Measurements from ENCODE around the gene CTSH.

CTSH gene

DNA sequence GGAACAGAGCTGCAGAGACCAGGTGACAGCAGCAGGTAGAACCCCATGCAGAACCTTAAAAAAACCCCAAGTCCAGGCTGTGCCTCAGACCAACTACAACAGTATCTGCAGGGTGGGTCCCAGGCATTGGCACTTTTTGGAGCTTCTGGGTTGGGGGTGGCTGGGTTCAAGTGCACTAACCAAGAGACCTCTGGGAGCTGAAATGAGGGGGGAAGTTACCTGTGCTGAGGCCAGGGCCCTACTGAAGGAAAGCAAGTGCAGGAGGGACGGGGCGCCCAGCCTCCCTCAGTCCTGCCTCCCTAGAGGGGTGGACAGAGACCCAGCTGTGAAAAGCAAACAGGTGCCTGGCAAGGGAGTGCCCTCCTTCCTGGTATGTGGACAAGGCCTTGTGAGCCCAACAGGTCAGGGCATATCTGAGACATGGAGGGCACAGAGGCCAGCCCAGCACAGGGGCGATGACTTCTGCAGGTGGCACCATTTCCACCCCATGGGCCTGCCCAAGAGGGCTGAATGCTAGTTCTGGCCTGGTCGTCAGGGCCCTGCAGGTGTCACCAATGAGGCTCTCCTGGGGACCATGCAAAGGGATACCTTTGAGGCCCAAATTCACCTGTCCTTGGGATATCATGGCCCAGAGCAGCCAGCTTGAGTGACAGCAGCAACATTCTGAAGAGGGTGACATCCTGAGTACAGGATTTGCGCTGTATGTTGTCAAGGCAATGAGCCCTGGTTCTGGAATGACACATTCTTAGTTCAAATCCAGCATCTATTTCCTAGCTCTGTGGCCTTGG lies 18.7 kb downstream of the CTSH start:
- Histone ChIP-seq H3K4me3 (ENCODE audit: control insufficient read depth in 1 of 7, extremely low read depth in 1 of 7, insufficient read depth in 4 of 7, low read depth in 2 of 7, low read length in 6 of 7) (no peak overlapping the region), H3K27me3 (replicated peaks in 2 of 5; ENCODE audit: control insufficient read depth in 4 of 5, insufficient read depth in 5 of 5, low read length in 4 of 5) (no peaks in the 10 kb centered on the region), H3K4me1 (ENCODE audit: control extremely low read depth in 1 of 4, control insufficient read depth in 4 of 4, insufficient read depth in 4 of 4, low read length in 3 of 4) (no peaks in the 10 kb centered on the region), H3K27ac (ENCODE audit: insufficient read depth in 1 of 2, low read depth in 1 of 2, low read length in 2 of 2, poor library complexity in 1 of 2, severe bottlenecking in 2 of 2) (no peak overlapping the region), H3K9me3 (ENCODE audit: control extremely low read depth in 1 of 5, control insufficient read depth in 4 of 5, insufficient read depth in 2 of 5, low read depth in 1 of 5, low read length in 4 of 5) (no peaks in the 10 kb centered on the region), H3K36me3 (ENCODE audit: control insufficient read depth in 4 of 4, insufficient read depth in 4 of 4, low read length in 3 of 4) (peaks cover 6 to 39% (median 29%) of the 10 kb centered on the region in 4 experiments)
- POLR2A ChIA-PET: no interaction called here
- DNase-seq: no peak
- CTCF ChIA-PET: interaction anchor here (1.3 to 2.3 kb wide), 3 partner anchors 10 to 81 kb away, joined by 3 to 11 read pairs (median 4); no protein-coding TSS in a partner anchor
- 97% methylated on average over 5 of the region's 5 CpGs for WGBS (ENCODE audit: insufficient coverage)

DNA sequence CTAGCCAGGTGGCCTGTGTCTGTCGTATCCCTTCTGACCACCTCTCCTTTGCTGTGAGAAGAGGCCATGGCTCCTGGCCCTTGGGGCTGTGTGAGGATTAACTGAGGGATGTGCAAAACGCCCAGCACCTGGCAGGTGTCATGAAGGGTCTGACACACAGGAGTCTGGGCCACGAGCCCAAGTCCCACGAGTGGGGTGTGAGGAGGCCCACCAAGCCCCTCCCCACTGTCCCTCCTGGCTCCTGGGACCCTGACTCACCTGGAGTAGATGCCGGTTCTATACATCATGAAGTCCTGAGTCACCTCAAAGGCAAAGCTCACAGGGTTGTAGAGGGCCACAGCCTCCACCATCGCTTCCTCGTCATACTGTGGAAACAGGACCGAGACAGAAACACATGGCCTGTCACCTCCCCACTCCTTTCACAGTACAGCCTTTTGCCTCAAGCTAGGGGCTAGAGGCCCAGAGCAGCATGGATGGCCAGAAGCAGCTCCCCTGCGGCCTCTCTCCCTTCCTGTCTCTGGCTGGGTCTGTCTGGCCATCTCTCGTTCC lies 19.7 kb downstream of the CTSH start:
- Histone ChIP-seq H3K27me3 (replicated peaks in 2 of 5; ENCODE audit: control insufficient read depth in 4 of 5, insufficient read depth in 5 of 5, low read length in 4 of 5) (no peaks in the 10 kb centered on the region), H3K27ac (ENCODE audit: insufficient read depth in 1 of 2, low read depth in 1 of 2, low read length in 2 of 2, poor library complexity in 1 of 2, severe bottlenecking in 2 of 2) (no peak overlapping the region), H3K9me3 (ENCODE audit: control extremely low read depth in 1 of 5, control insufficient read depth in 4 of 5, insufficient read depth in 2 of 5, low read depth in 1 of 5, low read length in 4 of 5) (no peaks in the 10 kb centered on the region), H3K36me3 (ENCODE audit: control insufficient read depth in 4 of 4, insufficient read depth in 4 of 4, low read length in 3 of 4) (peaks cover 6 to 43% (median 33%) of the 10 kb centered on the region in 4 experiments), H3K4me3 (ENCODE audit: control insufficient read depth in 1 of 7, extremely low read depth in 1 of 7, insufficient read depth in 4 of 7, low read depth in 2 of 7, low read length in 6 of 7) (no peak overlapping the region), H3K4me1 (ENCODE audit: control extremely low read depth in 1 of 4, control insufficient read depth in 4 of 4, insufficient read depth in 4 of 4, low read length in 3 of 4) (no peaks in the 10 kb centered on the region)
- ChIA-PET CTCF (interaction anchor here (1.3 to 2.3 kb wide), 3 partner anchors 10 to 102 kb away, joined by 3 to 11 read pairs (median 7); no protein-coding TSS in a partner anchor), POLR2A (no interaction called here)
- 100% methylated on average over 8 of the region's 10 CpGs for WGBS (ENCODE audit: insufficient coverage)
- DNase-seq: no peak

DNA sequence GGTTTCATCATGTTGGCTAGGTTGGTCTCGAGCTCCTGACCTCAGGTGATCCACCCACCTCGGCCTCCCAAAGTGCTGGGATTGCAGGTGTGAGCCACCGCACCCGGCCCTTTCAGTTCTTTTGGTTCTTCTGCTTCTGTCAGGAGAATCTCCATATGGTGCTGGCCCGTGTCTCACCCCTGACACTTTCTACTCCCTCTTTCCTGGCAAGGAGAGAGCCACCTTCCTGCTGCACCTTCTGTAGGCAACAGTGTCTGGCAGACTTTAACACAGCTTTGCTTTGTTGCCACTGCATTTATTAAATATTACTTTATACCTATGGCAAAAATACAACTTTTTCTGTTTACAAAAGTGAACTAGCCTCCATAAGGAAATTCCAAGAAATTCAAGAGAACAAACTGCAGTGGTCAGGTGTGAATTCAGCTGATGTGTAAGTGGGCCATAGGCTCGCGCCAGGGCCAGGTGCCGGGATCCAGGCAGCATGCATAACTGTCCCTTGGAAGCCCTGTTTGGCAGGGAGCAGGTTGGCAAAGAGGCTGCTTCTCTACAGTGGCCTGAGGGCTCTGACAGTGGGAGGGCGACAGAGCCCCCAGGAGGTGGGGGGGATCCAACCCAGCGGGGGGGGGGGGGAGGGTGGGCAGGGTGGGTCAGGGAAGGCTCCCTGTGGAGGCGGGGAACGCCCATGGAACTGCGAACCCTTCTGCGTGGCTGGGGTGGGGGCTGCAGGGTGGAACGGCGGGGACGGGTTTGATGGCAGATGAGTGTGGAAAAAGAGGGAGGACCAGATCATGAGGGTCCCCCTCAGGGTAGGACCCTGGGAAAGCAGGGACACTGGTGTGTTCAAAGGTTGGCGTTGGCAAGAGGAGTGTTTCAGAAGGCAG lies 21.1 kb downstream of the CTSH start:
- Histone ChIP-seq H3K36me3 (ENCODE audit: control insufficient read depth in 4 of 4, insufficient read depth in 4 of 4, low read length in 3 of 4) (peaks cover 11 to 49% (median 37%) of the 10 kb centered on the region in 4 experiments), H3K4me3 (ENCODE audit: control insufficient read depth in 1 of 7, extremely low read depth in 1 of 7, insufficient read depth in 4 of 7, low read depth in 2 of 7, low read length in 6 of 7) (no peak overlapping the region), H3K27ac (ENCODE audit: insufficient read depth in 1 of 2, low read depth in 1 of 2, low read length in 2 of 2, poor library complexity in 1 of 2, severe bottlenecking in 2 of 2) (no peak overlapping the region), H3K27me3 (replicated peaks in 2 of 5; ENCODE audit: control insufficient read depth in 4 of 5, insufficient read depth in 5 of 5, low read length in 4 of 5) (no peaks in the 10 kb centered on the region), H3K9me3 (ENCODE audit: control extremely low read depth in 1 of 5, control insufficient read depth in 4 of 5, insufficient read depth in 2 of 5, low read depth in 1 of 5, low read length in 4 of 5) (no peaks in the 10 kb centered on the region), H3K4me1 (ENCODE audit: control extremely low read depth in 1 of 4, control insufficient read depth in 4 of 4, insufficient read depth in 4 of 4, low read length in 3 of 4) (no peaks in the 10 kb centered on the region)
- 97% methylated on average over 14 of the region's 18 CpGs for WGBS (ENCODE audit: insufficient coverage)
- ChIA-PET POLR2A (no interaction called here), CTCF (interaction anchor here (1.3 to 2.3 kb wide), 3 partner anchors 9 to 103 kb away, joined by 3 to 11 read pairs (median 7); no protein-coding TSS in a partner anchor)
- no peak for DNase-seq

DNA sequence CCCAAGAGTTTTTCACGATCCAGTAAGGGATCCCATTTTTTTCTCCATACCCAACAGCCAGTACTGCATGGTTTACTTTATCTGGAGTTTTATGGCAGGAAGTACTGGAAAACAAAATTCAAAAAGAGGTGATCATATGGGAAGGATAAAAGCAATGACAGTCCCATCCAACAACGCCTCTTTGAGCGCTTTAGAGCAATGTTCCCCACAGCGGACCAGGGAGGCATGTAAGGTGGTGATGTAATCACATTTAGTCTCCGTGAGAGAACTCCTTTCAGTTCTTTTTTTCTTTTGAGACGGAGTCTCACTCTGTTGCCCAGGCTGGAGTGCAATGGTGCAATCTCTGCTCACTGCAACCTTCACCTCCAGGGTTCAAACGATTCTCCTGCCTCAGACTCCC lies 21.8 kb downstream of the CTSH start:
- DNase-seq: no peak
- CTCF ChIA-PET: interaction anchor here (2.6 kb wide), 1 partner anchor 13 kb away, joined by 11 read pairs; no protein-coding TSS in a partner anchor

DNA sequence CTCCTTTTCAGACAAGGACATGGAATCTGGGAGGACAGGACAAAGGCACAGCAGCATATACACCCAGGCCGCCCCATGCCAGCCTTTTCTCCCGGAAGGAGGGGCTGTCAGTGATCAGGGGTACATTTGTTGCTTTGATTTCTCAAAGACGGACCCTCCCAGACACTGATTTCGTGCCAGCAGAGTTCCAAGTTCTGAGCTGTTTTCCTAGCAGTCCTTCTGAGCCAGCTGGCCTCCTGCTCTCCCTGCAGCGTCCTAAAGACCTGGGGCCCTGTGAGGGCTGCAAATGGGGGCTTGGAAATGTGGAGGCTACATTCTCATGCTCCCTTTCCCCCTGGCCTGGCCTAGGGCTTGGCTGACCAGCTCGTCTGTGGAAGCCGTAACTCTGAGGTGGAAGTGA lies 22.3 kb downstream of the CTSH start:
- Histone ChIP-seq H3K4me1 (ENCODE audit: control extremely low read depth in 1 of 4, control insufficient read depth in 4 of 4, insufficient read depth in 4 of 4, low read length in 3 of 4) (peaks cover 0 to 4% (median 0%) of the 10 kb centered on the region in 4 experiments), H3K9me3 (ENCODE audit: control extremely low read depth in 1 of 5, control insufficient read depth in 4 of 5, insufficient read depth in 2 of 5, low read depth in 1 of 5, low read length in 4 of 5) (no peaks in the 10 kb centered on the region), H3K36me3 (ENCODE audit: control insufficient read depth in 4 of 4, insufficient read depth in 4 of 4, low read length in 3 of 4) (peaks cover 11 to 55% (median 42%) of the 10 kb centered on the region in 4 experiments), H3K4me3 (ENCODE audit: control insufficient read depth in 1 of 7, extremely low read depth in 1 of 7, insufficient read depth in 4 of 7, low read depth in 2 of 7, low read length in 6 of 7) (no peak overlapping the region), H3K27ac (ENCODE audit: insufficient read depth in 1 of 2, low read depth in 1 of 2, low read length in 2 of 2, poor library complexity in 1 of 2, severe bottlenecking in 2 of 2) (no peak overlapping the region), H3K27me3 (replicated peaks in 2 of 5; ENCODE audit: control insufficient read depth in 4 of 5, insufficient read depth in 5 of 5, low read length in 4 of 5) (no peaks in the 10 kb centered on the region)
- DNase-seq: no peak
- ChIA-PET CTCF (interaction anchor here (2.6 kb wide), 1 partner anchor 13 kb away, joined by 11 read pairs; no protein-coding TSS in a partner anchor), POLR2A (interaction anchor here (0.6 kb wide), 1 partner anchor 72 kb away, joined by 3 read pairs; no protein-coding TSS in a partner anchor)
- WGBS (ENCODE audit: insufficient coverage): 96% methylated on average over 7 of the region's 7 CpGs

More for the DNA sequence above, 21.8 kb downstream of the CTSH start:
- POLR2A ChIA-PET: no interaction called here
- Histone ChIP-seq H3K27me3 (replicated peaks in 2 of 5; ENCODE audit: control insufficient read depth in 4 of 5, insufficient read depth in 5 of 5, low read length in 4 of 5) (no peaks in the 10 kb centered on the region), H3K4me3 (ENCODE audit: control insufficient read depth in 1 of 7, extremely low read depth in 1 of 7, insufficient read depth in 4 of 7, low read depth in 2 of 7, low read length in 6 of 7) (no peak overlapping the region), H3K36me3 (ENCODE audit: control insufficient read depth in 4 of 4, insufficient read depth in 4 of 4, low read length in 3 of 4) (peaks cover 11 to 51% (median 42%) of the 10 kb centered on the region in 4 experiments), H3K4me1 (ENCODE audit: control extremely low read depth in 1 of 4, control insufficient read depth in 4 of 4, insufficient read depth in 4 of 4, low read length in 3 of 4) (no peaks in the 10 kb centered on the region), H3K9me3 (ENCODE audit: control extremely low read depth in 1 of 5, control insufficient read depth in 4 of 5, insufficient read depth in 2 of 5, low read depth in 1 of 5, low read length in 4 of 5) (no peaks in the 10 kb centered on the region), H3K27ac (ENCODE audit: insufficient read depth in 1 of 2, low read depth in 1 of 2, low read length in 2 of 2, poor library complexity in 1 of 2, severe bottlenecking in 2 of 2) (no peak overlapping the region)
- 95% methylated on average over 6 of the region's 7 CpGs for WGBS (ENCODE audit: insufficient coverage)

DNA sequence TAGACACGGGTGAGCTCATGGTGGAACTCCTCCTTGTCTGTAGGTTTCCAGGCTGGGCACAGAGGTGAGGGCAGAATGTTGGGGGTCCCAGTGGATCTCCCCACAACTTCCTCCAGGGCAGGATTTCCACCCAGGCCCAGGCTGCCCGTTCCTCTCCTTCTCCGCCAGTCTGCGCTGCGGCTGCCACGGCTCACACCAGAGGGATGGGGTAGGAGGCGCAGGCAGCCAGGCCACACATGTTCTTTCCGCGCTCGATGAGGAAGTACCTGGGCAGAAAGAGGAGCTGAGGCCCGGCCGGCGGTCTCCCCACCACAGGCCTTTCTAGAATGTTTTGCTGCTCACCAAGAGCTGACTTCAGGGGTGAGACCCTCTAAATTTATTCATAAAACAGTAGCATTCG lies 22.9 kb downstream of the CTSH start:
- Histone ChIP-seq H3K9me3 (ENCODE audit: control extremely low read depth in 1 of 5, control insufficient read depth in 4 of 5, insufficient read depth in 2 of 5, low read depth in 1 of 5, low read length in 4 of 5) (no peaks in the 10 kb centered on the region), H3K4me3 (ENCODE audit: control insufficient read depth in 1 of 7, extremely low read depth in 1 of 7, insufficient read depth in 4 of 7, low read depth in 2 of 7, low read length in 6 of 7) (no peak overlapping the region), H3K27me3 (replicated peaks in 2 of 5; ENCODE audit: control insufficient read depth in 4 of 5, insufficient read depth in 5 of 5, low read length in 4 of 5) (no peaks in the 10 kb centered on the region), H3K27ac (ENCODE audit: insufficient read depth in 1 of 2, low read depth in 1 of 2, low read length in 2 of 2, poor library complexity in 1 of 2, severe bottlenecking in 2 of 2) (no peak overlapping the region), H3K4me1 (ENCODE audit: control extremely low read depth in 1 of 4, control insufficient read depth in 4 of 4, insufficient read depth in 4 of 4, low read length in 3 of 4) (peaks cover 0 to 8% (median 1%) of the 10 kb centered on the region in 4 experiments), H3K36me3 (ENCODE audit: control insufficient read depth in 4 of 4, insufficient read depth in 4 of 4, low read length in 3 of 4) (peaks cover 10 to 55% (median 40%) of the 10 kb centered on the region in 4 experiments)
- WGBS (ENCODE audit: insufficient coverage): 95% methylated on average over 13 of the region's 14 CpGs
- ChIA-PET CTCF (interaction anchor here (1.0 to 2.6 kb wide), 3 partner anchors 12 to 85 kb away, joined by 3 to 11 read pairs (median 3); no protein-coding TSS in a partner anchor), POLR2A (interaction anchor here (0.6 kb wide), 1 partner anchor 72 kb away, joined by 3 read pairs; no protein-coding TSS in a partner anchor)
- no peak for DNase-seq
